Measurements from ENCODE around the gene RBMS3.

- TF ChIP-seq CTCF (IDR thresholded peaks at IDR 0.05) (no peak), POLR2A (IDR thresholded peaks at IDR 0.05) (no peak)
These were observed 239.9 kb downstream of the RBMS3 start for GRCh38 chr3:29520764-29521163.
